ENCODE data around the gene EXOC3L4.

EXOC3L4 gene

DNA sequence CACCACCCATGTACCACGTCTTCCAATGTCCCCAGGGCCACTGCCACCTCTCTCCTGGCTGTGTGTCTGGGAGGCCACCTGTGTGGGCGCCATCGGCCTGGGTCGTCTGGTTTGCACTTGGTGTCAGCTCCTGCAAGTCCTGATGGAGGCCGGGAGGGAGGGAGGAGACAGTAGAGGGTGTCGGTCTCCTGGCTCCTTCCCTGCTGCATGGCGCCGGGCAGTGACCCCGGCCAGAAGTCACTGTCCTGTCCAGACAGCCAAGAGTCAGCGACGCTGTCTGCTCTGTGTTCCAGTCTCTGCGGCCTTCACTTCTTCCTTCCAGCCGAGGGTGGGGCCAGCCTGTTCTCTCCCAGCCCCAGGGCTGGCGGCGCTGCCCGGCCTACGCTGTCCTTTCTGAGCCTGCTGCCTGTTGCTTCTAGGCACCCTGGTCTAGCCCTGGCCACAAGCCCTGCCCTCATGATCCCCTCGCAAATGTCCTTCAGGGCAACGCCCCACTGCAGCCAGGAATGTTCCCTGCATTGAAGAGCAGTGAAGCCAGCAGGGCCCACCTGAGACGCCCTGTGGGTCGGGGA, 23.5 kb upstream of the EXOC3L4 start:
- no peaks in the 10 kb centered on the region for H3K9me3 ChIP-seq (ENCODE audit: control insufficient read depth, low read length)
- 92% methylated on average over 21 of the region's 21 CpGs for WGBS
- H3K79me1 ChIP-seq (replicated peaks; ENCODE audit: low read length, poor library complexity, severe bottlenecking) = no peaks in the 10 kb centered on the region

DNA sequence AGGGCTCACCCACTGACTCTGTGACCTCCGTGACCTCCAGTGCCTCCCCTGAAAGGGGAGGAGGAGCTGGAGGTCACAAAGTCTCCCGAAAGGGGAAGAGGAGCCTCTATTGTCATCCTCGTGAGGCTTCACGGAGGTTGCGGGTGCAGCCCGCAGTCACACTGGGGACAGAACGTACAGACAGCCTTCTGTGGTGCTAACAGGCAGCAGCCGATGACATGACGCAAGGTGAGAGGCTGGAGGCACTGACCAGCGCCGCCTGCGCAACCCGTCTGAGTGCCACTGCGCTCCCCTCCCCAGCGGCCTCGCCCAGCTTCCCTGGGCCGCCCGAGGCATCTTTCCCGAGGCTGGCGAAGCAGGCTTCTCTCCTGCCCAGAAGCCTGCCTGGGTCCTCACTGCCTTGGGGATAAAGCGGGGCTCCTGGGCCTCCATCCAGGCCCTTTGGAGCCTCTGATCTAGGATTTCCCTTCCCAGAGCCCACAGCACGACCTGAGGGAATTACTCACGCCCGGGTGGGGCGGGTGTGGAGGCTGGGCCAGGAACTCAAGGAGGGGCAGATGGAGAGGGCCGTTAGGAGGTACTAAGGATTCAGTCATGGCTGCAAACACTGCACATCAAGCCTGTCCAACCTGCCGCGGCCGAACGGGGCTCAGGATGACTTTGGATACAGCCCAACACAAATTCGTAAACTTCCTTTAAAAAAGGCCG, 22.8 kb upstream of the EXOC3L4 start:
- Histone ChIP-seq H2BK12ac (ENCODE audit: low read length in 2 of 2) (no peak overlapping the region), H2AK5ac (ENCODE audit: low read length, severe bottlenecking) (peak overlapping the region; percentile 79), H3K9me3 (ENCODE audit: control insufficient read depth, low read length) (no peaks in the 10 kb centered on the region), H3K9ac (ENCODE audit: low read length) (peak overlapping the region; percentile 52), H4K91ac (ENCODE audit: low read length) (no peak overlapping the region), H3K79me1 (replicated peaks; ENCODE audit: low read length, poor library complexity, severe bottlenecking) (no peaks in the 10 kb centered on the region), H3K4ac (ENCODE audit: low read depth in 1 of 2, low read length in 2 of 2) (no peak overlapping the region), H3K27ac (ENCODE audit: low read length, poor library complexity, severe bottlenecking) (no peak overlapping the region), H3K36me3 (ENCODE audit: control insufficient read depth in 1 of 2, insufficient read depth in 2 of 2, low read depth in 1 of 2, low read length in 2 of 2) (no peaks in the 10 kb centered on the region), H2BK120ac (ENCODE audit: low read depth, low read length) (no peak overlapping the region), H3K18ac (ENCODE audit: low read depth in 1 of 2, low read length in 2 of 2) (no peak overlapping the region), H3K4me1 (ENCODE audit: control insufficient read depth, insufficient read depth, low read depth, low read length) (peaks cover 56% of the 10 kb centered on the region), H3K4me2 (ENCODE audit: low read length, poor library complexity, severe bottlenecking) (no peak overlapping the region), H2BK5ac (ENCODE audit: low read depth, low read length, poor library complexity, severe bottlenecking) (no peak overlapping the region), H3K4me3 (ENCODE audit: insufficient read depth in 1 of 2, low read depth in 1 of 2, low read length in 2 of 2) (peak overlapping the region in 1 of 2 experiments; percentile 11), H2BK15ac (ENCODE audit: low read depth, poor library complexity, severe bottlenecking) (no peak overlapping the region), H4K8ac (ENCODE audit: low read length) (no peak overlapping the region), H3K23ac (ENCODE audit: low read length in 2 of 2) (no peak overlapping the region), H3K14ac (ENCODE audit: low read length in 2 of 2) (no peak overlapping the region), H3K27me3 (ENCODE audit: control insufficient read depth in 1 of 2, insufficient read depth in 1 of 2, low read length in 2 of 2) (no peaks in the 10 kb centered on the region), H2AFZ (ENCODE audit: low read depth, low read length) (no peak overlapping the region)
- 90% methylated on average over 32 of the region's 32 CpGs for WGBS
- DNase-seq = no peak

More for the DNA sequence above, 23.5 kb upstream of the EXOC3L4 start:
- Histone ChIP-seq H3K27ac (ENCODE audit: low read length, poor library complexity, severe bottlenecking) (no peak overlapping the region), H3K23ac (ENCODE audit: low read length in 2 of 2) (no peak overlapping the region), H2AFZ (ENCODE audit: low read depth, low read length) (no peak overlapping the region), H4K8ac (ENCODE audit: low read length) (no peak overlapping the region), H2BK5ac (ENCODE audit: low read depth, low read length, poor library complexity, severe bottlenecking) (no peak overlapping the region), H3K4me1 (ENCODE audit: control insufficient read depth, insufficient read depth, low read depth, low read length) (peaks cover 56% of the 10 kb centered on the region), H3K9ac (ENCODE audit: low read length) (peak overlapping the region; percentile 52), H3K4me2 (ENCODE audit: low read length, poor library complexity, severe bottlenecking) (no peak overlapping the region), H3K18ac (ENCODE audit: low read depth in 1 of 2, low read length in 2 of 2) (no peak overlapping the region), H3K27me3 (ENCODE audit: control insufficient read depth in 1 of 2, insufficient read depth in 1 of 2, low read length in 2 of 2) (no peaks in the 10 kb centered on the region), H3K14ac (ENCODE audit: low read length in 2 of 2) (no peak overlapping the region), H2AK5ac (ENCODE audit: low read length, severe bottlenecking) (peak overlapping the region; percentile 79), H3K4ac (ENCODE audit: low read depth in 1 of 2, low read length in 2 of 2) (no peak overlapping the region), H2BK12ac (ENCODE audit: low read length in 2 of 2) (no peak overlapping the region), H3K4me3 (ENCODE audit: insufficient read depth in 1 of 2, low read depth in 1 of 2, low read length in 2 of 2) (no peak overlapping the region), H3K36me3 (ENCODE audit: control insufficient read depth in 1 of 2, insufficient read depth in 2 of 2, low read depth in 1 of 2, low read length in 2 of 2) (no peaks in the 10 kb centered on the region), H2BK120ac (ENCODE audit: low read depth, low read length) (no peak overlapping the region), H4K91ac (ENCODE audit: low read length) (peak overlapping the region; percentile 16), H2BK15ac (ENCODE audit: low read depth, poor library complexity, severe bottlenecking) (no peak overlapping the region)
- DNase-seq = no peak

DNA sequence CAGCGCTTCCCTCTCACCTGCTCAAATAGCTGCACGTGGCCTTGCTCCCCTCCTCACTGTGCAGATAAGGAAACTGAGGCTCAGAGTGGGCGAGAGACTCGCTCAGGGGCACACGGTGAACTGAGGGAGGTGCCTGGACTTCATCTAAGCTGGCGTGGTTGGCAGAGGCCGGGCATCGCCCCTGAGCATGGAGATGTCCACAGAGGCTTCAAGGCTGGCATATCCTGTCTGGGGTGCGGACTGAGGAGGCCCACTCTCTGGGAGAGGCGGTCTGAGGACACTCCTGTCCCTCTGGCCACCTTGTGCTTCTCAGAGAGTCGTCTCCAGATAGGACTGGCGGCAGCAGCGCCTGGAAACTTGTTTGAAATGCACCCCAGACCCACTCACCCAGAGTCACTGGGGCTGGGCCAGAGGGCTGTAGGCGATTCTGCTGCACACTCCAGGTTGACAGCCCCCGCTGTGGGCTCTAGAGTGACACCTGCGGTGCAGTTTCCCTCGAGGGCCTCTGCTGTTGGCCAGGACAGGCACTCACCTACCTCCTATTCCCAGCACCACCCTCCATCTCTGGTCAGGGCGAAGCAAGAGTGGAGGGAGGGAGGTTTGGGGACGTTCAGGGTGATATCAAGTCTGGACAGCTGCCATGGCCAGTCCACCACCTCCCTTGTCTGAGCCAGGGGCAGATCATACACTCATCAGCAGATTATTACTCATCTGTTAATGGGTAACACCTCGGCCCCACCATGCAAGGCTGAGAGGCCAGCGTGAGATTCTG, 21.7 kb upstream of the EXOC3L4 start:
- H2BK12ac ChIP-seq (ENCODE audit: low read length in 2 of 2) = no peak overlapping the region
- no peak overlapping the region for H4K91ac ChIP-seq (ENCODE audit: low read length)
- H3K36me3 ChIP-seq (ENCODE audit: control insufficient read depth in 1 of 2, insufficient read depth in 2 of 2, low read depth in 1 of 2, low read length in 2 of 2) = no peaks in the 10 kb centered on the region
- DNase-seq = no peak
- H3K9ac ChIP-seq (ENCODE audit: low read length) = no peak overlapping the region
- peaks cover 50% of the 10 kb centered on the region for H3K4me1 ChIP-seq (ENCODE audit: control insufficient read depth, insufficient read depth, low read depth, low read length)
- 78% methylated on average over 18 of the region's 21 CpGs for WGBS
- no peak overlapping the region for H2BK15ac ChIP-seq (ENCODE audit: low read depth, poor library complexity, severe bottlenecking)
- peak overlapping the region; percentile 98 for H3K27ac ChIP-seq (ENCODE audit: low read length, poor library complexity, severe bottlenecking)
- H2BK5ac ChIP-seq (ENCODE audit: low read depth, low read length, poor library complexity, severe bottlenecking) = peak overlapping the region; percentile 60
- H3K79me1 ChIP-seq (replicated peaks; ENCODE audit: low read length, poor library complexity, severe bottlenecking) = no peaks in the 10 kb centered on the region
- H4K8ac ChIP-seq (ENCODE audit: low read length) = no peak overlapping the region
- H2AFZ ChIP-seq (ENCODE audit: low read depth, low read length) = no peak overlapping the region
- no peaks in the 10 kb centered on the region for H3K27me3 ChIP-seq (ENCODE audit: control insufficient read depth in 1 of 2, insufficient read depth in 1 of 2, low read length in 2 of 2)
- H2BK120ac ChIP-seq (ENCODE audit: low read depth, low read length) = no peak overlapping the region
- peak overlapping the region; percentile 40 for H3K4me2 ChIP-seq (ENCODE audit: low read length, poor library complexity, severe bottlenecking)
- no peak overlapping the region for H3K18ac ChIP-seq (ENCODE audit: low read depth in 1 of 2, low read length in 2 of 2)
- no peaks in the 10 kb centered on the region for H3K9me3 ChIP-seq (ENCODE audit: control insufficient read depth, low read length)
- no peak overlapping the region for H3K4ac ChIP-seq (ENCODE audit: low read depth in 1 of 2, low read length in 2 of 2)
- peak overlapping the region; percentile 75 for H2AK5ac ChIP-seq (ENCODE audit: low read length, severe bottlenecking)
- H3K4me3 ChIP-seq (ENCODE audit: insufficient read depth in 1 of 2, low read depth in 1 of 2, low read length in 2 of 2) = no peak overlapping the region
- H3K14ac ChIP-seq (ENCODE audit: low read length in 2 of 2) = no peak overlapping the region
- H3K23ac ChIP-seq (ENCODE audit: low read length in 2 of 2) = no peak overlapping the region

DNA sequence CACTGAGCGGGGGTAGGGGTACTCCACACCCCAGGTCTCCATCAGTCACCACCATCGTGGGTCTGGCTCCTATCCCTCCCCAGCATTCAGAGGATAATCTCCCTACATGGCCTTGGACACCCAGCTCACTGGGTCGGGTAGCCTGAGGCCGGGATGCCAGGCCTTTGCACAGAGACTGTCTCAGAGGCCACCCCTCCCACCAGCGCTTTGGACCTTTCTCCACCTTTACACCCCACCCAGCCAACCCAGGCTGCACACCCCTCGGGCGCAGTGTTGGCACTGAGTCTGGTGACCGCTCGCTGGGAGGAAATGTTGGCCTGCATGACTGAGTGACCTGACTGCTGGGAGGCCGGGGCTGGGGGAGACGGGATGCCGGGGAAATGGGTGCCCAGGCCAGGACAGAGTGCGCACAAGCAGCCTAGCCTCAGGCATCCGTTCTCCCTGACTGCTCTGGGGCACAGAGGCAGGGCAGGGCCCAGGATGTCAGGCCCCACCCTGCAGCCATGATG, 21.1 kb upstream of the EXOC3L4 start:
- H2BK120ac ChIP-seq (ENCODE audit: low read depth, low read length) = no peak overlapping the region
- H3K14ac ChIP-seq (ENCODE audit: low read length in 2 of 2) = no peak overlapping the region
- no peak overlapping the region for H3K18ac ChIP-seq (ENCODE audit: low read depth in 1 of 2, low read length in 2 of 2)
- no peak overlapping the region for H3K23ac ChIP-seq (ENCODE audit: low read length in 2 of 2)
- H3K4me2 ChIP-seq (ENCODE audit: low read length, poor library complexity, severe bottlenecking) = peak overlapping the region; percentile 40
- H2AK5ac ChIP-seq (ENCODE audit: low read length, severe bottlenecking) = peak overlapping the region; percentile 6
- no peak for DNase-seq
- H3K4ac ChIP-seq (ENCODE audit: low read depth in 1 of 2, low read length in 2 of 2) = no peak overlapping the region
- H2BK15ac ChIP-seq (ENCODE audit: low read depth, poor library complexity, severe bottlenecking) = no peak overlapping the region
- no peak overlapping the region for H4K91ac ChIP-seq (ENCODE audit: low read length)
- H3K36me3 ChIP-seq (ENCODE audit: control insufficient read depth in 1 of 2, insufficient read depth in 2 of 2, low read depth in 1 of 2, low read length in 2 of 2) = no peaks in the 10 kb centered on the region
- no peaks in the 10 kb centered on the region for H3K27me3 ChIP-seq (ENCODE audit: control insufficient read depth in 1 of 2, insufficient read depth in 1 of 2, low read length in 2 of 2)
- no peak overlapping the region for H4K8ac ChIP-seq (ENCODE audit: low read length)
- WGBS = 93% methylated on average over 14 of the region's 14 CpGs
- no peak overlapping the region for H2AFZ ChIP-seq (ENCODE audit: low read depth, low read length)
- H3K4me1 ChIP-seq (ENCODE audit: control insufficient read depth, insufficient read depth, low read depth, low read length) = peaks cover 46% of the 10 kb centered on the region
- H3K27ac ChIP-seq (ENCODE audit: low read length, poor library complexity, severe bottlenecking) = peak overlapping the region; percentile 98
- no peak overlapping the region for H3K9ac ChIP-seq (ENCODE audit: low read length)
- no peaks in the 10 kb centered on the region for H3K9me3 ChIP-seq (ENCODE audit: control insufficient read depth, low read length)
- no peaks in the 10 kb centered on the region for H3K79me1 ChIP-seq (replicated peaks; ENCODE audit: low read length, poor library complexity, severe bottlenecking)
- no peak overlapping the region for H2BK12ac ChIP-seq (ENCODE audit: low read length in 2 of 2)
- no peak overlapping the region for H3K4me3 ChIP-seq (ENCODE audit: insufficient read depth in 1 of 2, low read depth in 1 of 2, low read length in 2 of 2)
- H2BK5ac ChIP-seq (ENCODE audit: low read depth, low read length, poor library complexity, severe bottlenecking) = peak overlapping the region; percentile 91

Data from mesenchymal stem cell (in vitro differentiated cells and primary cell).